NOMO-1 (cell line): Measurements from ENCODE around the gene ICAM1.
A peak's percentile ranks its signal among the peaks of the same experiment; 100 is the strongest.

ENCODE experiments used
- DNase-seq, 2 experiments: peaks; one replicate each; lab custom pipeline; 2025; ENCODE audit not compliant: unreplicated experiment in 2 of 2; lab: John Stamatoyannopoulos, UW

The ICAM1 gene

DNA sequence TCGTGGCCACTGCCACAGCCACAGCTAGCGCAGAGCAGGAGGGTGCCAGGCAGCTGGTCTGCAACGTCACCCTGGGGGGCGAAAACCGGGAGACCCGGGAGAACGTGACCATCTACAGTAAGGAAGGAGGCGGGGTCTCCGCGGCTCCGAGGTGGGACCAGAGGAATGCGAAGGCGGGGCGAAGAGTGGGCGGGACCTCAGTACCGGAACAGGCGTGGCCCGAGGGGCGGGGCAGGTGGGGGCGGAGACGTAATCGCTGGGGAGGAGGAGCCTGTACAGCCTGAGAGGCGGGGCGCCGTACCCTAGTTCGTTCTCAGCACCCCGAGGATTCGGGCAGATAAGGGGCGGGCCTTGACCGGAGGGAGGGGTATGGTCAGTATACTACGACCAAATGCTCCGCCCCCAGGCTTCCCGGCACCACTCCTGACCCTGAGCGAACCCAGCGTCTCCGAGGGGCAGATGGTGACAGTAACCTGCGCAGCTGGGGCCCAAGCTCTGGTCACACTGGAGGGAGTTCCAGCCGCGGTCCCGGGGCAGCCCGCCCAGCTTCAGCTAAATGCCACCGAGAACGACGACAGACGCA is 21.4 kb downstream of the ICAM1 start:
- peak; percentile 39 to 58 for DNase-seq

DNA sequence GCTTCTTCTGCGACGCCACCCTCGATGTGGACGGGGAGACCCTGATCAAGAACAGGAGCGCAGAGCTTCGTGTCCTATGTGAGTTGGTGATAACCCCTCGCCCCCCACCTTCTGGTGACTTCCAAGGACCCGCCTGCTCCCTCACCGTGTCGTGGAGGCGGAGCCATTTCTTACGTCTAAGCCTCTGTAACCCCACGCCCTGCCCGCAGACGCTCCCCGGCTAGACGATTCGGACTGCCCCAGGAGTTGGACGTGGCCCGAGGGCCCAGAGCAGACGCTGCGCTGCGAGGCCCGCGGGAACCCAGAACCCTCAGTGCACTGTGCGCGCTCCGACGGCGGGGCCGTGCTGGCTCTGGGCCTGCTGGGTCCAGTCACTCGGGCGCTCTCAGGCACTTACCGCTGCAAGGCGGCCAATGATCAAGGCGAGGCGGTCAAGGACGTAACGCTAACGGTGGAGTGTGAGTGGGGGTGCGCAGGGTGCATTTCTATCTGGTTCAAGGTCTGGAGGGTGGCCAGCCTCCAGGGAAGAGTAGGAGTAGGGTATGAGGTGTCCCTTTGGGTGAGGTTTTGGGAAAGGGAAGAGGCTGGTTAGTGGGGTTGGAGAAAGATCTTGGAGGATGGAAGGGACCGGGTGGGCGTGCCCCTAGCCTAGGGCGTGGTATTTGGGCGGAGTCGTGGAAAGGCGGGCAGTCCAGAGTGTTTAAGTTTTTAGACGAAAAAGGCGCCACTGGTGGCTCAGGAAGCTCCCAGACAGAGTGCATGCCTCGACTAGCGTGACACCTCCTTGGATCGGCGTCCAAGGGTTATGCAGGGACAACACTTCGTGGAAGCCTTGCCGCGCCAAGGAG is 22.1 kb downstream of the ICAM1 start:
- DNase-seq = no peak

- no peak for DNase-seq
These were observed 22.9 kb downstream of the ICAM1 start for GRCh38 chr19:10293637-10294367.

GRCh38 chr19:10294368-10294697 is 23.4 kb downstream of the ICAM1 start:
- DNase-seq = no peak

GRCh38 chr19:10295305-10295846 is 24.5 kb downstream of the ICAM1 start:
- DNase-seq = peak; percentile 51 to 54

- DNase-seq = no peak
These were observed 25.1 kb downstream of the ICAM1 start for GRCh38 chr19:10295847-10296591.

DNA sequence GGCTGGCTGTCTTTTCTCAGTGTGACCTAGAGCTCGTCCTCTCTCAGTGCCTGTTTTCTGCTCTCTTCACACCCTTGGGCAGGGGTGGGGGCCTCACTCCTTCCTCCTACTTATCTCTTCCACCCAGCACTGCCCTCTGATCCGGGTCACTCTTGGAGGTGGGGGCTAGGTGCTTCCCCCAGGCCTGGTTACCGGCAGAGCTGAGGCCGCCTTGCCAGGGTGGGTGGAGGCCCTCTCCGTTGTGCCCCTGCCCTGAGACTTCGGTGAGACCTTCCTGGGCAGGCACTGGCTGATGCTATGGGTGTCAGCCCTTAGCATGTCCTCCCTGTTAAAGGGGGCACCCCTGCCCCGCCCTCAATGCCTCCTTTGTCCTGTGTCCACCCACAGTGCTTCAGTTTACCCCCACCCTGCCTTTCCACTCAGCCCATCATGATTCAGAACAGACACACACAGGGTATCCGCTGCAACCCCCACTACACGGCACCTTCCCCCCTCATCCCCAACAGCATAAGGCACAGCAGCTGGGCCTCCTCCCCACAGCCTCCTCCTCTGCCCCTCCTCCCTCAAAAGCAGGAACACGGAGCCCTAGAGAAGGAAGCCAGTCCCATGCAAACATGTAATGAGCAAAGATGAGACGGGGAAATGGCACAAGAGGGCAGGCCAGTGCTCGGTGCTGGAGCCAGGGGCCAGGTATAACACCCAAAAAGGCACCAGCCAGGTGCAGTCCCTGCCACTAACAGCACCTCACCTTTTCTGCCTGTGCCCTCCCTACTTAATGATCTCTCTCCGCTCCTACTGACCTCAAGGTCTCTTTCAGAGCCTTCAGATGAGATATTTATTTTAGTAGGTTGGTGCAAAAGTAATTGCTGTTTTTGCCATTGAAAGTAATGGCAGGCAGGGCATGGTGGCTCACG is 28.9 kb downstream of the ICAM1 start:
- peak in 1 of 2 experiments; percentile 45 for DNase-seq

GRCh38 chr19:10305139-10305806 is 34.4 kb downstream of the ICAM1 start:
- peak; percentile 25 to 59 for DNase-seq

GRCh38 chr19:10306327-10306726 is 35.4 kb downstream of the ICAM1 start:
- DNase-seq = no peak

DNA sequence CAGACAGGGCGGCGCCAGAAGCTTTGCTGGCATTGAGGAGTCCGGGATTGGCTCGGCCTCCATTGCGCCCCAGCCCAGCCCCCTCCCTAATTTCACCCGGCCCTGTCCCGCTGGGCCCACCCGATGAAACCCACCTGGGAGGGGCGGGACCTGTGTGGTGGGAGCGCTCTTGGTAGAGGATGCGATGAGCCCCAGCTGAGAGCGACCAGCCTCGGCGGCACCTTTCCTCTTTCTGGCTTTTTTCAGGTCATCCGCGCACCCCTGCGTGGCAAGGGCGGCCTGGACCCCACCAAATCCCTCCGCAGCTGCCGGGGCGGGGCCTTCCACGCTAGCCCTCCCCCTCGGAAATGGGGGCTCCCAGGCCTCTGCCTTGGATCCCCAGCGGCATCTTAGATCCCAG is 38.5 kb downstream of the ICAM1 start, which contains the start of gene ZGLP1:
Gene ZGLP1 (minus strand): TSS at position 393 of the 400 bp plus-strand sequence.
- no peak for DNase-seq

DNA sequence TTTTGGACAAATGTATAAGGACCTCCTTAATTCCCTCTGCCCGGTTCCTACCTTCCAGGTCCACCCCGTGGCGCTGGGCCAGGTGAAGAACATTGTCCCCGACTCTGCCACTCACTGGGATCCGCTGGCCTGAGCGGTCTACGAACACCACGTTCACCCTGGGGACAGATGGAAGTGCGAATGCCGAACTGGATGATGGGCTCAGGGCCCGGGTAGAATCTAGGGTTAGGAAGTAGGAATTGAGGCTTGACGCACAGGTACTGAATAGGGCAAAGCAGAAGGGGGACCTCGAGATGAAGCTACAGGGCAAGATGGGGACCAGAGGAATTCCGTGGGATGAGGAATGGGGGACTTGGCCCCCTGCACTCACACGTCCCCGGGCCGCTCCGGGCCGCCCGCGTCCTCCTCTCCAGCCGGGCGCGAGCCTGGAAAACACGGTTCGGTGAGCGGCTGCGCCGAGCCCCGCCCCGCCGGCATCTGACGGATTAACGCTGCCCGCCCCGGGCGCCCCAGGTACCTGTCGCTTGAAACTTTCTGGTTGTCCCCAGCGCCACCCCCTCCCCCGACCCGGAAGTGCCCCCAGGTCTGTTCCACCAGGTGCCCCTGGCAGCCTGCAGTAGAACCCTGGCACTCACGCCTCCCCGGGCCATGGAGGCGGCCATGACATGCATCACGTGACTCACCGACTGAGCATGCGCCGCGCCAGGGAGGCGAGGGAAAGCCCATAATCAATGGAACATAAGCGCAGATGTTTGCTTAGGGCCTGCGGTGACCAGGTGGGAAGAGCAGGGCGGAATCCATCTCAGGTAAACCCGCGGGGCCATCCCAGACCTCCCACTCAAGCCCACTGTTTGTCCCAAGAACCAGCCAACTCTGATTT is 44.7 kb downstream of the ICAM1 start, which contains the start of gene FDX2:
Gene FDX2 (minus strand): TSS at position 681 of the 880 bp plus-strand sequence. CDS start 19 bp downstream, at position 662.
- peak; percentile 51 to 65 for DNase-seq

DNA sequence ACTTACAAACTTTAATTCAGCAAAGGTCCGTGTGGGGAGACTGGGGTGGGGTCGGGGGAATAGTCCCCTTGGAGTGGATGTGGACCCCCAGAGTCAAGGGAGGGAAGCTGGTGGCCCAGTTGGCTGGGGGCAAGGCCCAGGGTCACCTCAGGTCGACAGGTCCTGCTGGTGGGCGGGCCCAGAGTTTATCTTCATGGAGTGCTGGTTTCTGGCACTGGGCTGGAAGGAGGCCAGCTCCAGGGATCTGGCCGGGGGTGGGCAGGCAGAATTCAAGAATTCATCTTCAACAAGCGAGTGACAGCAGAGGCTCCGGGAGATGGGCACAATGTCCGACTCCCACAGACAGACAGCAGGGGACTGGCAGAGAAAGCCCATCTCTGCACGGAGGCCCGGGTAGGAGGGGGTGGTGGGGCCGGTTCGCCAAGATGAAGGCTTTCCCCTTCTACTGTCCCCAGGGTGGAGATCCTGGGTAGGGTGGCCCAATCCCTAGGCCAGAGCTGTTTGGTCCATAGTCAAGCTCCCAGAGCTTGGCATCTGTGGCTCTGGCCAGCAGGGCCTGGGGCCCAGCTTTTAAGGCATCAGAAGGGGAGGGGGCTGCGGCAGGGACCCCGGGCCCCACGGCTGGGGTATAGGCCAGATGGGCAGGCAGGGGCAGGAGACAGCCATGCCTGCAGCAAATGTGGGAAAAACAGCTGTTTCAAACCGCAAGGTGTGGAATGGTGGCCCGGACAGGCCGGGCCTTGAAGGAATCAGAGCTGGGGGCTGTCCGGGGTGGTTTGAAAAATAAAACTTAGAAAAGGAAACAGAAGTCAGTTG is 45.5 kb downstream of the ICAM1 start:
- DNase-seq = no peak

DNA sequence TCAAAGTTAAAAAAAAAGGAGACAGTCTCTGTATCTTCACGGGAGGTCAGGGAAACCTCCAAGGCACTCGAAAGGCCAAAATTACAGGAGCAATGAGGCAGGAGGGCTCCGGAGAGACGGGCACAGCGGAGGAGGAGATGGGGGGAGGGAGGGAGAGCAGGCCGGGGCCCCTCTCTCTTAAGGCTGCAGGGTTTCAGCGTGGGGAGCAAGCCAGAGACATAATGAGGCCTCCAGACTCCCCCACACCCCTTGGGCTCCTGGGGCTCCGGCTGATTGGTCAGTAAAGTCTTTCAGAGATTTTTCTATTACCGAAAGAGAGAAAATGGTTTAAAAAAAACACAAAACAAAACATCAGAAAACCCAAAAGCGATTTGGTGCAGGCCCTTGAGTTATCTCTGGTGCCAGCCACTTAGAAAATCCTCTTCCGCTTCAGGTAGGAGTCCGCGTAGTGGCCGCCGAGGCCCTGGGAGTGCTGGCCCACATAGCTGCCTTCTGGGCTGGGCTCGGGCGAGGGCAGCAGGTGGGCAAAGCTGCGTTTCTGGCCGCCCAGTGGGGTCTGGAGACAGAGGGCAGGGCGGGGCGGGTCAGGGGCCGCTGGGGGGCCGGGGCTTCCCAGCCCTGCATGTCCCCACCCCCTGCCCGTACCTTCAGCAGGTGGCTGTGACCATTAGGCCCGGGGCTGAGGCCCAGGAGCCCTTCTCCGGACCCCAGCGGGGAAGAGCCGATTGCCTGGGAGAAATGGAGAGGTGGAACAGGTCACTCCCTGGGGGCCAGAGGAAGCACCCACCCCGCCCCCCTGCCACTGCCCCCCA is 46.3 kb downstream of the ICAM1 start:
- DNase-seq = no peak

DNA sequence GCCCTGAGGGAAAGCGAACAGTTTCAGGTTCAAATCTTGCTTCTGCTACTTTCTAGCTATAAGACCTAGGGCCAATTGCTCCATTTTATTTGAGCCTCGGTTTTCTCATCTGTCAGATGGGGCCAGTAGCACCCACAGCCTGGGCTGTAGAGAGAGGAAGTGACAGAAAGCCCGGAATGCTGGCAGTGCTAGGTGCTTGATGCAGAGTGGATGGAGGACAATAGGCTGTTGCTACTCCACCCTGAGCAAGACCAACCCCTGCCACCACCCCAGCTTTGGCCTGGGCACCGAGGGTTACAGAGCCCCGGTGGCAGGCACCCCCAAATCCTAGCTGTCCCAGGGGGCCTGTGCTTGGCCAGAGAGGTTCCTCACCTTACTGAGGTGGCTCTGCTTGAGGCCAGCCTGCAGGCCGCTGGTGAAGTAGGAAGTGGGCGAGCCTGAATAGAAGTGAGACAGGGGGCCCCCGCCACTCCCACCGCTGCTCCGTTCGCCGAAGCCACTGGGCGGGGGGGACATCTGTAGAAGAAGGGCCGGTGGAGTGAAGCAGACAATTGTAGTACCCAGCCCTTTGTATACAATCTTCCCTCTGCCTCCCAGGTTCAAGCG is 47.0 kb downstream of the ICAM1 start:
- no peak for DNase-seq

- DNase-seq = no peak
These were observed 48.1 kb downstream of the ICAM1 start for GRCh38 chr19:10318807-10319682.
